SH-SY5Y (cell line): ENCODE results near the gene ZNF420.

ENCODE experiments used
- GATA2 ChIP-seq: IDR thresholded peaks from 2 replicates; pipeline ENCODE4 v1.6.1; 2011; ENCODE audit warnings: mild to moderate bottlenecking, low read depth, low read length
- GATA3 ChIP-seq: IDR thresholded peaks from 2 replicates; pipeline ENCODE4 v1.6.1; 2011; ENCODE audit warnings: low read depth, mild to moderate bottlenecking, low read length, moderate library complexity

The ZNF420 gene

GRCh38 chr19:37077934-37078716, at the start of gene ZNF420:
ZNF420 (plus strand) TSS chr19:37078433; CDS start chr19:37089119, 10,686 bp downstream.
- no peak for TF ChIP-seq GATA2

- TF ChIP-seq GATA2, result no peak
- TF ChIP-seq GATA3, result no peak
These were observed 33.1 kb upstream of the ZNF420 start for GRCh38 chr19:37045140-37045539.

- TF ChIP-seq GATA2, result no peak
These were observed 22.9 kb upstream of the ZNF420 start for GRCh38 chr19:37055330-37055729.

GRCh38 chr19:37056776-37057175, 21.5 kb upstream of the ZNF420 start:
- TF ChIP-seq GATA3, result no peak
- TF ChIP-seq GATA2, result no peak

- TF ChIP-seq GATA3, result no peak
- TF ChIP-seq GATA2, result no peak
These were observed 19.1 kb upstream of the ZNF420 start for GRCh38 chr19:37059142-37059541.

- TF ChIP-seq GATA3 (no peak), GATA2 (no peak)
These were observed 4.1 kb upstream of the ZNF420 start for GRCh38 chr19:37074111-37074510.

GRCh38 chr19:37074819-37075362, 3.3 kb upstream of the ZNF420 start:
- TF ChIP-seq GATA2 (no peak), GATA3 (no peak)

- no peak for TF ChIP-seq GATA3
- no peak for TF ChIP-seq GATA2
These were observed 716 bp upstream of the ZNF420 start for GRCh38 chr19:37077501-37077933.

GRCh38 chr19:37078717-37079032, 442 bp downstream of the ZNF420 start:
- TF ChIP-seq GATA3 (no peak), GATA2 (no peak)

- TF ChIP-seq GATA2 (no peak), GATA3 (no peak)
These were observed 1.0 kb downstream of the ZNF420 start for GRCh38 chr19:37079238-37079637.

GRCh38 chr19:37082307-37082706, 4.1 kb downstream of the ZNF420 start:
- no peak for TF ChIP-seq GATA2
- no peak for TF ChIP-seq GATA3

- no peak for TF ChIP-seq GATA3
- TF ChIP-seq GATA2, result no peak
These were observed 8.9 kb downstream of the ZNF420 start for GRCh38 chr19:37087110-37087509.

GRCh38 chr19:37095859-37096258, 17.6 kb downstream of the ZNF420 start:
- no peak for TF ChIP-seq GATA3
- no peak for TF ChIP-seq GATA2

GRCh38 chr19:37098570-37098969, 20.3 kb downstream of the ZNF420 start:
- TF ChIP-seq GATA3 (no peak), GATA2 (no peak)

GRCh38 chr19:37114001-37114400, 35.8 kb downstream of the ZNF420 start:
- TF ChIP-seq GATA3, result no peak
- no peak for TF ChIP-seq GATA2
